Keratinocyte (primary cell): ENCODE data around the gene FLVCR1. TPM values are rescaled to one million over a fixed set of nuclear protein-coding genes. Genes with fewer than 3 reads are reported as not detected.

ENCODE experiments used
- DNase-seq: peaks from one replicate; pipeline ENCODE4 v3.0.0-alpha.2; 2011; ENCODE audit warnings: low read depth, missing footprints, low spot score
- FAIRE-seq: peaks from 2 replicates; lab custom pipeline; 2011; peaks lifted over from hg19 to GRCh38; lab: Jason Lieb, UNC
- H2AFZ ChIP-seq: 2 replicates; pipeline ENCODE4 v1.6.0; 2012; ENCODE audit warnings: low read length, control low read depth, inconsistent platforms; ENCODE audit not compliant: control insufficient read depth
- H3K27ac ChIP-seq: 2 replicates; pipeline ENCODE4 v1.5.1; 2011; ENCODE audit warnings: low read length; ENCODE audit not compliant: control insufficient read depth, insufficient read depth
- H3K27me3 ChIP-seq: 3 replicates; pipeline ENCODE4 v1.6.0; 2011; ENCODE audit warnings: low read length; ENCODE audit not compliant: control insufficient read depth, insufficient read depth; ENCODE audit errors: extremely low read depth
- H3K36me3 ChIP-seq, 2 experiments: 2 replicates in 1 of 2; 3 replicates in 1 of 2; pipeline ENCODE4 v1.5.1; 2011; ENCODE audit warnings: low read length in 2 of 2, mild to moderate bottlenecking in 1 of 2; ENCODE audit not compliant: control insufficient read depth in 2 of 2, insufficient read depth in 2 of 2; ENCODE audit errors: extremely low read depth in 1 of 2
- H3K4me1 ChIP-seq: 3 replicates; pipeline ENCODE4 v1.5.1; 2011; ENCODE audit warnings: low read length; ENCODE audit not compliant: control insufficient read depth, insufficient read depth; ENCODE audit errors: extremely low read depth
- H3K4me2 ChIP-seq: 3 replicates; pipeline ENCODE4 v1.6.0; 2011; ENCODE audit warnings: low read depth, low read length; ENCODE audit not compliant: control insufficient read depth, insufficient read depth; ENCODE audit errors: extremely low read depth
- H3K4me3 ChIP-seq, 3 experiments: fragments of 200-600 bp in 1 of 3; sonication (generic) in 1 of 3; 2 replicates in 2 of 3; 3 replicates in 1 of 3; pipeline ENCODE4 v1.5.1; 2011 to 2016; ENCODE audit warnings: low read length in 3 of 3, mild to moderate bottlenecking in 3 of 3, control low read depth in 2 of 3, inconsistent platforms in 1 of 3, low read depth in 1 of 3, mixed read lengths in 1 of 3, mixed run types in 1 of 3, moderate library complexity in 1 of 3; ENCODE audit not compliant: control insufficient read depth in 2 of 3, insufficient read depth in 2 of 3; ENCODE audit errors: extremely low read depth in 1 of 3
- H3K79me2 ChIP-seq: 2 replicates; pipeline ENCODE4 v1.6.0; 2012; ENCODE audit warnings: low read length; ENCODE audit not compliant: control insufficient read depth, insufficient read depth
- H3K9ac ChIP-seq: 3 replicates; pipeline ENCODE4 v1.6.0; 2011; ENCODE audit warnings: low read length; ENCODE audit not compliant: control insufficient read depth, insufficient read depth; ENCODE audit errors: extremely low read depth
- H3K9me1 ChIP-seq: 3 replicates; pipeline ENCODE4 v1.6.0; 2011; ENCODE audit warnings: low read length; ENCODE audit not compliant: control insufficient read depth, insufficient read depth; ENCODE audit errors: extremely low read depth
- H3K9me3 ChIP-seq: 2 replicates; pipeline ENCODE4 v1.5.1; 2012; ENCODE audit warnings: low read depth, low read length; ENCODE audit not compliant: control insufficient read depth
- H4K20me1 ChIP-seq: 3 replicates; pipeline ENCODE4 v1.6.0; 2011; ENCODE audit warnings: low read length; ENCODE audit not compliant: control insufficient read depth, insufficient read depth; ENCODE audit errors: extremely low read depth
- CTCF ChIP-seq, 3 experiments: IDR thresholded peaks in 1 of 3; conservative IDR thresholded peaks in 1 of 3; optimal IDR thresholded peaks in 1 of 3; 2 replicates in 2 of 3; 3 replicates in 1 of 3; pipeline versions ENCODE3 to v1.5.1; 2011; ENCODE audit warnings: low read length in 3 of 3, mild to moderate bottlenecking in 3 of 3, moderate library complexity in 2 of 3, control low read depth in 1 of 3, inconsistent platforms in 1 of 3; ENCODE audit not compliant: insufficient read depth in 2 of 3; ENCODE audit errors: extremely low read depth in 1 of 3
- EZH2 ChIP-seq: IDR thresholded peaks from one replicate; pipeline ENCODE4 v1.6.1; 2012; ENCODE audit warnings: inconsistent platforms, mild to moderate bottlenecking, low read length, moderate library complexity
- dilution Hi-C: fragments of 300-500 bp; cut with MboI; formaldehyde crosslinking; loops from one replicate; pipeline ENCODE4 v1.7.0; 2020; ENCODE audit warnings: low sequenced_read_pairs; ENCODE audit not compliant: extremely low pct_ligation_motif_present
- polyA plus RNA-seq, 5 experiments: library from polyadenylated mRNA; depleted of rRNA in 3 of 5; stranded (reverse) in 3 of 5; stranded (forward) in 1 of 5; unstranded in 1 of 5; fragments of >200 nt; gene quantifications; 1 replicate in 1 of 5; 2 replicates in 3 of 5; 3 replicates in 1 of 5; pipeline versions ENCODE4 v1.2.1 to v1.2.3, GENCODE V29; 2011 to 2012; ENCODE audit warnings: missing spikeins in 2 of 5, low read depth in 1 of 5, low replicate concordance in 1 of 5

FLVCR1 gene
- polyA plus RNA-seq, 1 donor (not counting 4 experiments of a cell fraction or from before 2014, with no cell fraction given), result 6.4 TPM

- Histone ChIP-seq H3K79me2 (peaks cover 3% of the 10 kb centered on the region), H3K4me1 (peaks cover 5% of the 10 kb centered on the region), H2AFZ (no peak overlapping the region), H3K4me2 (no peak overlapping the region), H3K27ac (no peak overlapping the region), H3K36me3 (no peaks in the 10 kb centered on the region), H4K20me1 (no peaks in the 10 kb centered on the region), H3K27me3 (no peaks in the 10 kb centered on the region), H3K9me1 (peaks cover 3% of the 10 kb centered on the region), H3K9ac (no peak overlapping the region), H3K9me3 (no peaks in the 10 kb centered on the region), H3K4me3 (no peak overlapping the region)
- dilution Hi-C loops, result no loop called here
- TF ChIP-seq EZH2 (no peak), CTCF (optimal IDR thresholded peaks at IDR 0.05 in 1 of 3, IDR thresholded peaks at IDR 0.05 in 1 of 3, conservative IDR thresholded peaks at IDR 0.05 in 1 of 3; ENCODE audit: extremely low read depth in 1 of 3, insufficient read depth in 2 of 3, low read length in 3 of 3) (no peak)
- no peak for FAIRE-seq
- no peak for DNase-seq
These were observed 5.9 kb upstream of the FLVCR1 start for GRCh38 chr1:212852105-212852688.

GRCh38 chr1:212853658-212854057 is 4.4 kb upstream of the FLVCR1 start:
- no peaks in the 10 kb centered on the region for H4K20me1 ChIP-seq
- no peak overlapping the region for H2AFZ ChIP-seq
- H3K27me3 ChIP-seq, result no peaks in the 10 kb centered on the region
- no peak overlapping the region for H3K27ac ChIP-seq
- peaks cover 7% of the 10 kb centered on the region for H3K4me1 ChIP-seq
- H3K9me3 ChIP-seq, result no peaks in the 10 kb centered on the region
- no peak overlapping the region for H3K9ac ChIP-seq
- no peak for FAIRE-seq
- H3K79me2 ChIP-seq, result peaks cover 7% of the 10 kb centered on the region
- H3K4me3 ChIP-seq, result no peak overlapping the region
- H3K36me3 ChIP-seq, result no peaks in the 10 kb centered on the region
- no peak overlapping the region for H3K4me2 ChIP-seq
- dilution Hi-C loops, result no loop called here
- DNase-seq, result no peak
- TF ChIP-seq EZH2 (no peak), CTCF (optimal IDR thresholded peaks at IDR 0.05 in 1 of 3, IDR thresholded peaks at IDR 0.05 in 1 of 3, conservative IDR thresholded peaks at IDR 0.05 in 1 of 3; ENCODE audit: extremely low read depth in 1 of 3, insufficient read depth in 2 of 3, low read length in 3 of 3) (no peak)
- peaks cover 3% of the 10 kb centered on the region for H3K9me1 ChIP-seq
